ENCODE results near the gene SETD7.

The SETD7 gene

GRCh38 chr4:139560406-139561104 lies 4.5 kb upstream of the SETD7 start:
- TF ChIP-seq CTCF (IDR thresholded peaks at IDR 0.05; ENCODE audit: extremely low read depth, missing control alignments): no peak
- DNase-seq (ENCODE audit: low spot score): peak; percentile 41

- DNase-seq (ENCODE audit: low spot score): no peak
- TF ChIP-seq CTCF (IDR thresholded peaks at IDR 0.05; ENCODE audit: extremely low read depth, missing control alignments): no peak
Observed at GRCh38 chr4:139559687-139560086, 3.7 kb upstream of the SETD7 start.

- no peak for DNase-seq (ENCODE audit: low spot score)
- TF ChIP-seq CTCF (IDR thresholded peaks at IDR 0.05; ENCODE audit: extremely low read depth, missing control alignments): no peak
Observed at GRCh38 chr4:139559089-139559479, 3.1 kb upstream of the SETD7 start.

- TF ChIP-seq CTCF (IDR thresholded peaks at IDR 0.05; ENCODE audit: extremely low read depth, missing control alignments): no peak
- DNase-seq (ENCODE audit: low spot score): no peak
Observed at GRCh38 chr4:139558235-139559088, 2.4 kb upstream of the SETD7 start.

GRCh38 chr4:139557556-139558110 lies 1.6 kb upstream of the SETD7 start:
- no peak for DNase-seq (ENCODE audit: low spot score)
- no peak for TF ChIP-seq CTCF (IDR thresholded peaks at IDR 0.05; ENCODE audit: extremely low read depth, missing control alignments)

GRCh38 chr4:139556724-139557555 lies 921 bp upstream of the SETD7 start:
- DNase-seq (ENCODE audit: low spot score): peak; percentile 43
- no peak for TF ChIP-seq CTCF (IDR thresholded peaks at IDR 0.05; ENCODE audit: extremely low read depth, missing control alignments)

Measured in GM20000 (cell line).